GM12872 (cell line): ENCODE measurements around the gene COQ10B.

ENCODE experiments used
- TF ChIP-seq, protein P1 (sequence below): IDR thresholded peaks from 3 replicates; pipeline ENCODE4 v1.5.1; 2011; ENCODE audit warnings: low read depth, mild to moderate bottlenecking, low read length, moderate library complexity; ENCODE audit not compliant: insufficient read depth

The COQ10B gene

DNA sequence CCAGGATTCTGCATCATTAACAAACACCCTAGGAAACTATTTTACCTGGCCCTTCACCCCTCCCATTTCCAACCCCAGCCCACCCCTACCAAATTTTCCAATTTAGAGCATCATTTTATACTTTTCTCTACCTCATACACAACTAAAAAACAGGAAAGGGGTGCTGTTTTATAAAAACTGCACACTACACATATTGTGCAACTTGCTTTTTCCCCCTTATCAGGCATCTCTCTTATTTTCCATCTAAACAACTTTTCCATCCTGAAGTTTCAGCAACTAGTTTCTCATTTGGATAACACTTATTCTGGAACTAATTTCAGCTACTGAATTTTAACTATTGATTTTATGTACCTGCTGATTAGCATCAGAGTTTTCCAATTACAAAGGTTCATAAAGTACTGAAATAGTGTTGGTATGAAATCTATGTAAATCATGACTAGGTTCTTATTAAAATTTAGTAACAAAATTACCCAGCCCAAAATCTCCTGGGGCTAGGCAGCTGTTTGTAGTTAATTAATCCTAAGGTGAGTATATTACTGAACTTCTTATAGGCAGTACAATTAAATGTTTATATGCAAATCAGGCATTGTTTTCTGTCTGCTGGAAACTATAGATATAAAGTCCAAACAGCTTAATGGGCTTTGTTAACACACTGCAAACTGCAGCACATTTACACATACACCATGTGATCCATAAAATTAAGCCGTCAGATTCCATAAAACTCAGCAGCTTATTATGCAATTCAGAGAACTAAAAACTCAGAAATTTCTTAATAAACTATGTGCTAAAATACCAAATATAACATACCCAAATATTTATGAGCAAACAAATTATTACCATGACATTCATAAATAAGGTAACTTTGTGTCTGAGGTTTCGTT, 26.4 kb upstream of the COQ10B start:
- TF ChIP-seq, protein P1, sequence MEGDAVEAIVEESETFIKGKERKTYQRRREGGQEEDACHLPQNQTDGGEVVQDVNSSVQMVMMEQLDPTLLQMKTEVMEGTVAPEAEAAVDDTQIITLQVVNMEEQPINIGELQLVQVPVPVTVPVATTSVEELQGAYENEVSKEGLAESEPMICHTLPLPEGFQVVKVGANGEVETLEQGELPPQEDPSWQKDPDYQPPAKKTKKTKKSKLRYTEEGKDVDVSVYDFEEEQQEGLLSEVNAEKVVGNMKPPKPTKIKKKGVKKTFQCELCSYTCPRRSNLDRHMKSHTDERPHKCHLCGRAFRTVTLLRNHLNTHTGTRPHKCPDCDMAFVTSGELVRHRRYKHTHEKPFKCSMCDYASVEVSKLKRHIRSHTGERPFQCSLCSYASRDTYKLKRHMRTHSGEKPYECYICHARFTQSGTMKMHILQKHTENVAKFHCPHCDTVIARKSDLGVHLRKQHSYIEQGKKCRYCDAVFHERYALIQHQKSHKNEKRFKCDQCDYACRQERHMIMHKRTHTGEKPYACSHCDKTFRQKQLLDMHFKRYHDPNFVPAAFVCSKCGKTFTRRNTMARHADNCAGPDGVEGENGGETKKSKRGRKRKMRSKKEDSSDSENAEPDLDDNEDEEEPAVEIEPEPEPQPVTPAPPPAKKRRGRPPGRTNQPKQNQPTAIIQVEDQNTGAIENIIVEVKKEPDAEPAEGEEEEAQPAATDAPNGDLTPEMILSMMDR, result no peak

DNA sequence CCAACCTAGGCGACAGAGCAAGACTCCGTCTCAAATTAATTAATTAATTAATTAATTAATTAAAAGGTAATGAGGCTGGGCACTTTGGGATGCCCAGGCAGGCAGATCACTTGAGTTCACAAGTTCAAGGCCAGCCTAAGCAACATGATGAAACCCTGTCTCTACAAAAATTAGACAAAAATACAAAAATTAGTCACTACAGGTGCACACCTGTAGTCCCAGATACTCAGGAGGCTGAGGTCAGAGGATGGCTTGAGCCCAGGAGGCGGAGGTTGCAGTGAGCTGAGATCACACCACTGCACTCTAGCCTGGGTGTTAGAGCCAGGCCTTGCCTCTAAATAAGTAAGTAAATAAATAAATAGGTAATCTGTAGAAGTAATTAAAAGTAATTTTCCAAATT, 25.4 kb upstream of the COQ10B start:
- TF ChIP-seq, protein P1, result no peak

DNA sequence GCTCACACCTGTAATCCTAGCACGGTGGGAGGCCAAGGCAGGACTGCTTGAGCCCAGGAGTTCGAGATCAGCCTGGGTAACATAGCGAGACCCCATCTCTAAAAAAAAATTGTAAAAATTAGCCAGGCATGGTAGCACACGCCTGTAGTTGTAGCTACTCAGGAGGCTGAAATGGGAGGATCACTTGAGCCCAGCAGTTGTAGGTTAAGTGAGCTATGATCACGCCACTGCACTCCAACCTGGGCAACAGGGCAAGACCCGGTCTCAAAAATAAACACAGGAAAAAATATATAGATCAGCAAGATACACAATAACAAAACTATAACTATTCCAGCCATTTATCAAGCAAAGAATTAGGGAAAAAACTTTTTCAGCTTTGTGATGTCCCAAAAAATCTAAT, 21.5 kb upstream of the COQ10B start:
- TF ChIP-seq, protein P1, result no peak

DNA sequence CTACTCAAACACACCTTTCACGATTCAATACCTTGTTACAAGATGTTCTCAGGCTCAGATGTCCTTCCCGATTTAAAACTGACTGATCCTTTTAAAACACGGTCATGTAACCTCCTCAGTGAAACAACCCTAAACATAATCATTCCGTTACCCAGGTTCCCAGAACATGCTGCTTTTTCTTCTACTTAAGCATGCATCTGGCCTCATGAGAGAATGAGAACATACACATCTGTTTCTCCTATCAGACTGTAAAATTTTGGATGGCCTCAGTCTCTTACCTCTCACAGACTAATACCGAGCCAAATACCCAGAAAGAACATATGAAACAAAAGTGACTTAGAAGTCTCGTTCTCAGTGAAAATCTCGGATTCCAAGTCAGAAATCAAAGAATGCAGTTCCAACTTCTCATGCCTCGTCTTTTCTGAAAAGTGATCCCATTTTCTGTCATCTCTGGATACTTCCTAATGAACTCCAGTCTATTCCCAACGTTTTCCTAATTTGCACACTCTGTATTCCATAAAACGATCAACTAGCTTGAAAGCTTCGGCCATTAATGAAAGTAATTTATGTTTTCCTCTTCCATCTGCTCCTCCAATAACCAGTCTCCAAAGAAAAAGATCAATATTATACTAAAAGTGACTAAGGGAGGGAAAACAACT, 19.4 kb upstream of the COQ10B start:
- TF ChIP-seq, protein P1, result no peak

DNA sequence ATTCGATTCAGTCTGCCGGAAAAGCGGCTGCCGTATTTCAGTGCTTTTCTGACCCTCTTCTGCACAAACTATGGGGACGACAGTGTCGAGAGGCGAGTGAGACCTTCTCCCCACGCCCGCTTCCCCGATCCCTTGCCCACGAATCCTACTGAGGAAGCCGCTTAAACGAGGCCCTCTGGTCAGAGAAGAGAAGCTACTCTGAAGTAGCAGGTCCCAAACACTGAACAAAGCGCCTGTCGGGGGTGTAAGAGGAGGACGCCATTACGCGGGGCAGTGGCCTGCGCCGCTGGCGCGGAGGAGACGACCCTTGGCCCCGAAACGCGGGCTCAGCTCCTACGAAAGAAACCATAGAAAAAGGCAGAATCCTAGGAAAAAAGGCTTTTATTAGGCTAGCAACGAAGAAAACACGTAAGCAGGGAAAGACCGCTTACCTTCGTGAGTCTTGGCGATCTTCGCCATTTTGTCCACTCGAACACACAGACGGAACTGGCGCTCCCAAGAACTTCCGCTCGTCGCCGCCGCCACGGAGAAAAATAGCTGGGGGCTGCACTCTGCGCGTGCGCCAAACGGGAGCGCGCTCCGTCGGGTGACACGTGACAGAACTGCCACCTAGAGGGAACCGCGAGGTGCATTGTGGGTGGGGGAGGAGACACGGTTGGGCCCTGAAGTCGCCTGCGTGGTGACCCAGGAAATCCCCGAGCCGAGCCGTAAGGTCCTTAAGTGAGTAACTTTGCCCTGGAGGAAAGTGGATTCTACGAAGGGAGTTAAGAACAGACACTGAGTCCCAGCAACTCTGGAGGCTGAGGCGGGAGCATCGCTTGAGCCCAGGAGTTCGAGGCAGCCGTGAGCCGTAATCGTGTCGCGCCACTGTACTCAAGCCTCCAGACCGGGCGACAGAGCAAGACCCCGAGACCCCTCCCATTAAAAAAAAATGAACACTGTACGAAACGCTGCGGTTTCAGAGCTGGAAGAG, 18.5 kb upstream of the COQ10B start, which contains the start of gene SF3B1:
Gene SF3B1 (minus strand): TSS at position 488 of the 973 bp plus-strand sequence. CDS start 29 bp downstream, at position 459.
- TF ChIP-seq, protein P1, result no peak

DNA sequence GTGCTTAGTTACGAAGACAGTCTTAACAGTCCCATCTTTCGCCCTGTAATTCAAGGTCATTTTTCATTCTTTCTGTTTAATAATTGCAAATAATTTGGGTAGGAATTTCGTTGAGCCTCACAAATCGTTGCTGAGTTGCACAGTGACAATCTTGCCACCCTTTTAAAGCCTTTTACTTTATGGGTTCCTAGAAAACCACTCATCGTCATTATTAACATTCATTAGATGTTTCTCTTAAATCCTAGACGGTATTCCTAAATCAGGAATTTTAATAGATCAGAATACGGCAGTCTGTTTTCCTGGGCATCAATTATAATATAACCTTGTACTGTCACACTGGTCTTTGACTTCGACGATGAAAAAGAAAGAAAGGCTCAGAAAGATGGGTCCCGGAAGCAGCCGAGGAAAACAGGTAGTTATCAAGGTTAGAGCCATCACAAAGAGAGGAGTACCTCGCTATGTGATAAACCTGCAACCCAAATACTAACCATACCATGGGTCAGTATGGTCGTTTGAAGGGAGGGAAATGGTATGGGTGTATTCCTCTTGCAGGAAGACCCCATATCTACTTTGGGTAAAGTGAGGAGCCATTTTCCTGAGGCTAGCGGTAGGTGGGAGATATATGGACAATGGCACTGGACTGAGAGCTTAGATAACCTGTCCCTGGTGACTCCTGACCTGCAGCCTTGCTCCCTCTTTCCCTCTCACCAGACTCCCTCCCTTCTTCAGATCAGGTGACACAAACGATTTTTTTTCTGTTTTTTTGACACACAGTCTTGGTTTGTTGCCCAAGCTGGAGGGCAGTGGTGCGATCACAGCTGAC, 17.5 kb upstream of the COQ10B start:
- TF ChIP-seq, protein P1, result no peak
